NT2/D1 (cell line): Measurements from ENCODE around the gene GNB2.

Experiments
- DNase-seq: peaks from one replicate; pipeline ENCODE4 v3.0.0-alpha.2; 2011; ENCODE audit warnings: low read depth, low spot score
- H3K27me3 ChIP-seq: 2 replicates; pipeline ENCODE4 v1.6.0; 2011; ENCODE audit warnings: mild to moderate bottlenecking; ENCODE audit not compliant: insufficient read length, insufficient read depth
- H3K36me3 ChIP-seq: 2 replicates; pipeline ENCODE4 v1.6.1; 2011; ENCODE audit warnings: mild to moderate bottlenecking, low read length, mixed read lengths; ENCODE audit not compliant: insufficient read depth, insufficient read length
- H3K4me1 ChIP-seq: 2 replicates; pipeline ENCODE4 v1.5.1; 2011; ENCODE audit not compliant: insufficient read depth, insufficient read length
- H3K4me3 ChIP-seq: 2 replicates; pipeline ENCODE4 v1.5.1; 2011; ENCODE audit warnings: low read depth; ENCODE audit not compliant: insufficient read length
- H3K9ac ChIP-seq: 2 replicates; pipeline ENCODE4 v1.6.0; 2011; ENCODE audit warnings: low read depth; ENCODE audit not compliant: insufficient read length
- H3K9me3 ChIP-seq: 2 replicates; pipeline ENCODE4 v1.5.1; 2011; ENCODE audit warnings: mild to moderate bottlenecking, low read length; ENCODE audit not compliant: insufficient read depth
- SUZ12 ChIP-seq: IDR thresholded peaks from 2 replicates; pipeline ENCODE4 v1.6.1; 2011; ENCODE audit not compliant: insufficient read length, insufficient read depth; ENCODE audit errors: extremely low read depth
- YY1 ChIP-seq: IDR thresholded peaks from 2 replicates; pipeline ENCODE4 v1.6.1; 2011; ENCODE audit not compliant: insufficient read length, insufficient read depth
- ZNF274 ChIP-seq: IDR thresholded peaks from 2 replicates; pipeline ENCODE4 v1.6.1; 2011; ENCODE audit warnings: mild to moderate bottlenecking, low read depth, low read length

GNB2 gene

GRCh38 chr7:100680576-100681271 lies 7.2 kb downstream of the GNB2 start:
- H3K36me3 ChIP-seq, result peaks cover 83% of the 10 kb centered on the region

GRCh38 chr7:100681491-100682227 lies 8.1 kb downstream of the GNB2 start:
- peaks cover 88% of the 10 kb centered on the region for H3K36me3 ChIP-seq
- H3K27me3 ChIP-seq, result no peaks in the 10 kb centered on the region
- no peak for DNase-seq
- H3K9ac ChIP-seq, result peak overlapping the region; percentile 32
- no peak overlapping the region for H3K4me3 ChIP-seq
- H3K9me3 ChIP-seq, result no peaks in the 10 kb centered on the region
- H3K4me1 ChIP-seq, result peaks cover 20% of the 10 kb centered on the region
- TF ChIP-seq SUZ12 (no peak), YY1 (no peak), ZNF274 (no peak)

More at GRCh38 chr7:100680576-100681271, 7.2 kb downstream of the GNB2 start:
- no peaks in the 10 kb centered on the region for H3K27me3 ChIP-seq
- no peaks in the 10 kb centered on the region for H3K9me3 ChIP-seq
- no peak overlapping the region for H3K9ac ChIP-seq
- H3K4me1 ChIP-seq, result peaks cover 23% of the 10 kb centered on the region
- H3K4me3 ChIP-seq, result no peak overlapping the region
- TF ChIP-seq YY1, result no peak
- TF ChIP-seq SUZ12, result no peak
- no peak for TF ChIP-seq ZNF274
- no peak for DNase-seq

GRCh38 chr7:100682228-100682741 lies 8.7 kb downstream of the GNB2 start:
- no peaks in the 10 kb centered on the region for H3K9me3 ChIP-seq
- DNase-seq, result no peak
- H3K36me3 ChIP-seq, result peaks cover 88% of the 10 kb centered on the region
- peak overlapping the region; percentile 32 for H3K9ac ChIP-seq
- TF ChIP-seq YY1 (no peak), SUZ12 (no peak), ZNF274 (no peak)
- peaks cover 19% of the 10 kb centered on the region for H3K4me1 ChIP-seq
- H3K27me3 ChIP-seq, result no peaks in the 10 kb centered on the region
- H3K4me3 ChIP-seq, result no peak overlapping the region

GRCh38 chr7:100682991-100683658 lies 9.6 kb downstream of the GNB2 start:
- no peak overlapping the region for H3K9ac ChIP-seq
- peaks cover 16% of the 10 kb centered on the region for H3K4me1 ChIP-seq
- TF ChIP-seq SUZ12 (no peak), YY1 (no peak), ZNF274 (no peak)
- H3K9me3 ChIP-seq, result no peaks in the 10 kb centered on the region
- H3K4me3 ChIP-seq, result no peak overlapping the region
- no peaks in the 10 kb centered on the region for H3K27me3 ChIP-seq
- peaks cover 85% of the 10 kb centered on the region for H3K36me3 ChIP-seq
- no peak for DNase-seq

GRCh38 chr7:100683659-100684533 lies 10.4 kb downstream of the GNB2 start:
- H3K27me3 ChIP-seq, result no peaks in the 10 kb centered on the region
- peaks cover 85% of the 10 kb centered on the region for H3K36me3 ChIP-seq
- no peak overlapping the region for H3K4me3 ChIP-seq
- peaks cover 15% of the 10 kb centered on the region for H3K4me1 ChIP-seq
- no peak for DNase-seq
- H3K9me3 ChIP-seq, result no peaks in the 10 kb centered on the region
- H3K9ac ChIP-seq, result no peak overlapping the region
- TF ChIP-seq ZNF274, result no peak
- TF ChIP-seq YY1, result no peak
- no peak for TF ChIP-seq SUZ12

- H3K36me3 ChIP-seq, result peaks cover 87% of the 10 kb centered on the region
These were observed 11.0 kb downstream of the GNB2 start for GRCh38 chr7:100684534-100685042.

More at GRCh38 chr7:100684534-100685042, 11.0 kb downstream of the GNB2 start:
- no peak for DNase-seq
- H3K4me3 ChIP-seq, result no peak overlapping the region
- peaks cover 15% of the 10 kb centered on the region for H3K4me1 ChIP-seq
- TF ChIP-seq SUZ12 (no peak), YY1 (no peak), ZNF274 (no peak)
- no peak overlapping the region for H3K9ac ChIP-seq
- H3K27me3 ChIP-seq, result no peaks in the 10 kb centered on the region
- peaks cover 3% of the 10 kb centered on the region; the same call in 1 of the 2 replicates for H3K9me3 ChIP-seq
